A172 (cell line): ENCODE data around the gene GSTA3. TPM values are rescaled to one million over a fixed set of nuclear protein-coding genes. Genes with fewer than 3 reads are reported as not detected.
"Not testable (repeated sequence)": the region's sequence is repeated elsewhere in the genome, so short reads cannot be mapped to it uniquely, and the experiment has no call there.

ENCODE experiments used
- DNase-seq: peaks from one replicate; pipeline ENCODE4 v3.0.0-alpha.2; 2015; ENCODE audit warnings: low spot score
- total RNA-seq: library from RNA; depleted of rRNA; stranded (reverse); fragments of >200 nt; shearing (Covaris generic); gene quantifications from 2 replicates; pipeline ENCODE4 v1.2.3, GENCODE V29; 2014; rRNA removed

GSTA3 gene
- total RNA-seq, 1 experiment from 2014 or later: not detected

- no peak for DNase-seq
Observed at GRCh38 chr6:52868240-52868639, 41.3 kb downstream of the GSTA3 start.

GRCh38 chr6:52861151-52861550, 48.3 kb downstream of the GSTA3 start:
- not testable (repeated sequence) for DNase-seq

DNA sequence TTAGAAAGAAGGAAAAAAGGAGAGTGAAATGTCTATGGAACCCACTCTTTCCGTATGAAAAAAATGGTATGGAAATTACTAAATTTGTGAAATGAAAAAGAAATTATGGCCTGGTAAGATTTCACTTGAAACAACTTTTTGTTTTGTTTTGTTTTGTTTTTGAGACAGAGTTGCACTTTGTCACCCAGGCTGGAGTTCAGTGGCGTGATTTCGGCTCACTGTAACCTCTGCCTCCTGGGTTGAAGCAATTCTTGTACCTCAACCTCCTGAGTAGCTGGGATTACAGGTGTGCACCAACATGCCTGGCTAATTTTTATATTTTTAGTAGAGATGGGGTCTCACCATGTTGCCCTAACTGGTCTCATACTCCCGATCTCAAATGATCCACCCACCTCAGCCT, 51.1 kb downstream of the GSTA3 start:
- no peak for DNase-seq

- DNase-seq: peak; percentile 37
Observed at GRCh38 chr6:52856137-52856536, 53.4 kb downstream of the GSTA3 start.

- no peak for DNase-seq
Observed at GRCh38 chr6:52849137-52849536, 60.4 kb downstream of the GSTA3 start.

Other genes with a start within 250 kb of the GSTA3 start
- gene TMEM14A, start 238.6 kb downstream of the GSTA3 start, total RNA-seq: 108 and 116 TPM in 2 replicates
- not detected in 2 replicates for gene GSTA2, start 146.2 kb downstream of the GSTA3 start, total RNA-seq
- not detected in 2 replicates for gene GSTA1, start 105.9 kb downstream of the GSTA3 start, total RNA-seq
- not detected in 2 replicates for gene GSTA5, start 68.9 kb downstream of the GSTA3 start, total RNA-seq
- gene GSTA4, start 85.6 kb upstream of the GSTA3 start, total RNA-seq: 14.9 and 15.7 TPM in 2 replicates
- gene CILK1, start 152.1 kb upstream of the GSTA3 start, total RNA-seq: 6.0 and 8.5 TPM in 2 replicates
- 27.6 and 41.3 TPM in 2 replicates for gene FBXO9, start 155.7 kb upstream of the GSTA3 start, total RNA-seq
- not detected in 2 replicates for gene GCM1, start 239.1 kb upstream of the GSTA3 start, total RNA-seq